Posterior cingulate gyrus (tissue), 11 donors: ENCODE data around the gene DOK6.
"Not testable (repeated sequence)": the region's sequence is repeated elsewhere in the genome, so short reads cannot be mapped to it uniquely, and the experiment has no call there.

Experiments
- DNase-seq, 10 donors: peaks; one replicate each; pipeline versions ENCODE4 v3.0.0 to v3.0.0-alpha.2; 2020 to 2021; ENCODE audit warnings: mixed read lengths in 3 of 10
- intact Hi-C: fragments of 100-400 bp; cut with DNase I; formaldehyde crosslinking; loops from one replicate; pipeline ENCODE4 v1.15.1; 2023

DOK6 gene

DNA sequence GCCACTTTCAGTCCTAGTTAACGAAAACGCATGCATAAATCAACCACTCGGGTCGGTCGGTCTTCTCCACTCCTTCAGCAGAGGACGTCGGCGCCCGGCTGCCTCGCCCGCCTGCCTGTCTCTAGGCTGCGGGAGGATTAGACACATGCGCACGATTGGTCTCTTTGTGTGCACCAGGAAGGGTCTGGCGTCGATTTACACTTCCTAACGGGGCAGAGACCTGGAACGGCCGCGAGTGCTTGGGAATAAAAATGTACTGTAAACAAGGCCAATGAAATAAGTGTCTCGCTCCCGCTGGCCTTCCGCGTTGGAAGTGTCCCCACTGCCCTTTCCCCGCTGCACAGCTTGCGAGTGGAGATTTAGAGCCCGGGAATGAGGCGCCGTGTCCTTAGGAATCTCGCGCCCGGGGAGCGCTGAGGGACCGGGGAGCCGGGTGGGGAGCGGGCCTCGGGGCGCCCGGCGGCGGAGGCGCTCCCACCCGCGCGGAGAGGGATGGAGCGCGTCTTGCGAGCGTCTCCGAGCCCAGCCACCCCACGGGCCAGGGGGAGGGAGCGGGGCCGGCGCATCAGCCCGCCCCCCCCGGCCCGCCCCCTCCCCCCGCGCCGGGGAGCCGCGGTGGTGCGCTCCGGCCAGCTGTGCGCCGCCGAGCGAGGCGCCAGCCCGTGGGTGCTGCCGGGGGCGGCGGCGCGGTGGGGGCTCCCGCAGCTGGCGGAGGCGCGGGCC is at the start of gene DOK6:
Gene DOK6 (plus strand): TSS at position 636 of the 723 bp plus-strand sequence.
- peak; percentile 42 to 94 (median 64) for DNase-seq
- intact Hi-C loops = no loop called here

DNA sequence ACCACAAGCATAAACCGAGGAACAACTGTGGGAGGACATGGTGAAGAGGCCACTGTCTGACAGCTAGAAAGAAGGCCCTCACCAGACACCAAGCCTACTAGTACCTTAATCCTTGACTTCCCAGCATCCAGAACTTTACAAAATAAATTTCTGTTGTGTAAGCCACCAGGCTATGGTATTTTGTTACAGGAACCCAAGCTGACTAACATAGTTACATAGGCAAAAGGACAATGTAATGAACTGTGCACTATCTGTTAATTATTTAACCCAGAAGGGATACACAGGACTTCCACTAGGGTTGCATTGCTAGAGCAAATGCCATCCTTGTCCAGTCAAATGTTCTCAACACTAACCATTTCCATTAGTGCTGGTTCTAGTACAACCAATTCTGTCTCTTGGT is 47.7 kb upstream of the DOK6 start:
- intact Hi-C loops = no loop called here

DNA sequence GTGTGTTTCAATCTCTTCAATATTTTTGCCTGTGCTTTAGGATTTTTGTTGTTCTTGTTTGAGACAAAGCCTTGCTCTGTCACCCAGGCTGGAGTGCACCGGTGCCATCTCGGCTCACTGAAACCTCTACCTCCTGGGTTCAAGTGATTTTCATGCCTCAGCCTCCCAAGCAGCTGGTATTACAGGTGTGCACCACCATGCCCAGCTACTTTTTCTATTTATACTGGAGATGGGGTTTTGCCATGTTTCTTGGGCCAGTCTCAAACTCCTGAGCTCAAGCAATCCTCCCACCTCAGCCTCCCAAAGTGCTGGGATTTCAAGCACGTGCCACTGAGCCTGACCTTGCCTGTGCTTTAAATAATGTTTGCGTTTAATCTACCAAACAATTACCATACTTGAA is 43.1 kb upstream of the DOK6 start:
- DNase-seq = no peak
- intact Hi-C loops = no loop called here

More for the DNA sequence above, 47.7 kb upstream of the DOK6 start:
- no peak for DNase-seq

DNA sequence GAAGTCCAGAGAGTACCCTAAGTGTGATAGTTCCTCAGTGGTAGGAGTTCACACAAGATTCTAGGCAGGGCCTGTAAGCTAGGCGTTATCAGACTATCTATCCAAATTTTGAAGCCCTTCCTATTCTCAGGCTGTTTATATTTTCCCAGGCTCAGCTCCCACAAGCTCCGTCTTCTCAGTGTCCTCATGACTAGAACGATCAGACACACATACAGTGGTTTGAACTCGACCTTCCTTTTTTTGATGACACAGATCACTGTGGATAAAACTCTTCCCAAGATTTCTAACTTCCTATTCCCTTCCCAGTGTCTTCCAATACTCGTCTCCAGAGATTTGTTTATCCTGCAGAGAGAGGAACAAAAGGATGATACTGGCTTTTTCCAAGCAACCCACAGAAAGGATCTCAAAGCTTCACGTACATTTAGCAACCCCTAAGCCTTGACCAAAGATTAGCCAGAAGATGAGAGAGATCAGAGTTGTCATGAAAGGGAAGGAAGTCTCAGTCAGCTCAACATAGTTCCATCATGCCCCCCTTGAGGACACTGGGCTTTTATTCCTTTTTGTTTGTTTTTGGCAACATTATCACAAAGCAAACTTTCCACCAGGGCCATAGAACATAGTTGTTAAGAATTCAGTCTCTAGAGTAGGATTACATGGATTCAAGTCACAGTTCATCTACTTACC is 42.3 kb upstream of the DOK6 start:
- no peak for DNase-seq
- intact Hi-C loops = no loop called here

DNA sequence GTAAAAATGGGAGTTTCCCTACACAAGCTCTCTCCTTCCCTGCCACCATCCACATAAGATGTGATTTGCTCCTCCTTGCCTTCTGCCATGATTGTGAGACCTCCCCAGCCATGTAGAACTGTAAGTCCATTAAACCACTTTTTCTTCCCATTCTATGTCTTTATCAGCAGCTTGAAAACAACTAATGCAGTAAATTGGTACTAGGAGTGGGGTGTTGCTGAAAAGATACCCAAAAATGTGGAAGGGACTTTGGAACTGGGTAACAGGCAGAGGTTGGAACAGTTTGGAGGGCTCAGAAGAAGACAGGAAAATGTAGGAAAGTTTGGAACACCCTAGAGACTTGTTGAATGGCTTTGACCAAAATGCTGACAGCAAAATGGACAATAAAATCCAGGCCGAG is 40.9 kb upstream of the DOK6 start:
- DNase-seq, intact Hi-C loops: not testable (repeated sequence)

DNA sequence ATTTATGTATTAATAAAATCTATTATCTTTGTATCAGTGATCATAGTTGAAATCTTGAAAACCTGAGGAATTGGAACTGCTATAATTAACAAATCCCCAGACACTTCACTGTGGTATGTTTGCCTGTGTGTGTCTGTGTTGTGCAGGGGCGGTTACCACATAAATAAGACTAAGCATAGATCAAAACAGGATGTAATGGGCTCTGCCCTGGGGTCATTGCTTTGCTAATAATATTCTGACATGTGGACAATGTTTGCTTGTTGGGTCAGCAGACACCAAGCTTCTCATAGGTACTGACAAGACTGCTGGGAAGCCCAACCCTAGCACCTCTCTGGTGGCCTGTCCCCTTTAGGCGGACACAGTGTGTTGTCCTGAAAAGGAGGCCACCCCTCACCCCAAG is 35.8 kb upstream of the DOK6 start:
- intact Hi-C loops = no loop called here
- no peak for DNase-seq

DNA sequence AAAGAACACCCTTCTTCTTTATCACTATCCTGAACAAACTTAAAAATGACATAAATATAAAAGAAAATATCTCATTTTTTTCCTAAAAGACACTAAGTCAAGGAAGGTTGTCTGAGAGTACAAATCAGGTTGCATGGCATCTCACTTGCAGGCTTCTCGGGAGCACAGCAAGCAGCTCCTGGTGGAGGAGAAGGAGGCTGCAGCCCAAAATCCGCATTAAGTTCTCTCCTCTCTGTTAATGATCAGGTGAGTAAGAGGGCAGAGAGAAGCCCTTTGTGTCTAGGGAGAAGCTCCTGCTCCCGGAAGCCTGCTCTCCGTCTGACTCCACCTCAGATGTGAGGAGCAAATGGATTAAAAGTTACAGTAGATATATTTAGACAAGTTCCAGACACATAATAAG is 35.0 kb upstream of the DOK6 start:
- intact Hi-C loops = no loop called here
- no peak for DNase-seq

DNA sequence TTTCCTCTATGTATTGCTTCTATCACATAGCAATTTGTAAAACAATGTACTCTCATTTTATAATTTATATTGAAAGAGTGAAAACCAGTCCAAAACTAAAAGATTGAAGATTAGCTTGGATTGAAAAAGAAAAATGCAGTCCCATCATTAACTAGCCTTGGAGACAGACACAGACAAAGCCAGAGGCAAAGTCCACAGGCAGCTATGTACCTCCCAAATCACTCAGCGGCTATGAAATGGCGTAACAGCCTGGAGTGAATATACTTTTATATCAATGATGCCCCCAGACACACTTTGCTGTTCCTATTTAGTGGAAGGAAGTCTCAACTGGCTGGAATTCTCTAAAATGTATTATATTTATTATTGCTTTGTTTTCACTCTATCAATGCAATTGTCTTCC is 33.6 kb upstream of the DOK6 start:
- intact Hi-C loops = no loop called here

DNA sequence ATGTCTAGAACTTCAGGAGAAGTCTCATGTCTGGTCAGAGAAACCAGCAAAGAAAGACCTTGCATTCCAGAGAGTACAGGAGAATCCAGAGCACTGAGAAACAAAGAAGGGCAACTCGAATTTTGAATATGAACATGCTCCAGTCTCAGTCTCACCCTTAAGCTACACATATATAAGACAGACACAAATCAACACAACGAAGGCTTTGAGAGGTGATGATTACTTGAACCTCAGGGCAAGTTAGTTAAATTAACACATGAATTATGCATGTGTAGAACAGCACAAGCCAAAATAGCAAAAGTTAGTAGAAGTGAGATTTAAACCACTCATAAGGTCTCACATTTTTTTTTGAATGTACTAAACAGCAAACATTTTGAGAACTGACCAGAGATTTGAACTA is 29.0 kb upstream of the DOK6 start:
- intact Hi-C loops = no loop called here
- DNase-seq = no peak

More for the DNA sequence above, 33.6 kb upstream of the DOK6 start:
- DNase-seq = no peak

DNA sequence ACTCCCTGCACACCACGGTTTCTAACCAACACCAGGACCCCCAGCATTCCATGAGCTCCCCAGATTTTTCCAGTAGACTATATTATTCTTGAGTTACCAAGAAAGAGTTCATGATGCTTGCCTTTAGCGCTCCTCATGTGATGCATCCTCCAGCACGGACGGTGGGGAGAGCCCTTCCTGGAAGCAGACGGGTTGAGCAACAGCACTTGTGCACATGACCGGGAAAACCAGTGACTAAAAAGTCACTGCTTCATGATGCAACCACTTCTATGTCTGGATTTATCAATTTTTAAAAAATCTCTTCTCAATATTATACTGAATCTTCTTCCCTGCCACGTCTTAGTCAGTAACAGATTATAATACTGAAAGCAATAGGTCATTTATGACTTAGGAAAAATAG is 20.4 kb upstream of the DOK6 start:
- DNase-seq = peak in 1 of 10 donors; percentile 40
- intact Hi-C loops = no loop called here

DNA sequence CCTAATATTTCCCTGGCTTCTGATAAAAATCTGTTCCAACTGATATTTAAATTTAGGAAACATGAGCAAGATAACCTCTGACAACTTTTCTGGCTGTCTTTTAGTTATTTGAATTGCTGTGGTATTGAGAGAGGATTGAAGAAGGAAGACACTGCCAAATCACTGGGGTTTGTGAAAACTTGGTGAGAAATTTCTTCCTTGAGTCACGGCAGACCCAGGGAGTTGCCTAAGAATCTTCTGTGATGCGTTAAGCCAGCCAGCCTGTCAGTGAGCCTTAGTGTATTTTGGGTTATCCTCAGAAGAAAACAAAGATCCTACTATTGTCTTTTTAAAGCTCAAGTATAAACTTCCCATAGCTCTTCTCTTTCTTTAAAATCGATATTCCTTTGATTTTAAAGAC is 17.5 kb upstream of the DOK6 start:
- no peak for DNase-seq
- intact Hi-C loops = no loop called here

DNA sequence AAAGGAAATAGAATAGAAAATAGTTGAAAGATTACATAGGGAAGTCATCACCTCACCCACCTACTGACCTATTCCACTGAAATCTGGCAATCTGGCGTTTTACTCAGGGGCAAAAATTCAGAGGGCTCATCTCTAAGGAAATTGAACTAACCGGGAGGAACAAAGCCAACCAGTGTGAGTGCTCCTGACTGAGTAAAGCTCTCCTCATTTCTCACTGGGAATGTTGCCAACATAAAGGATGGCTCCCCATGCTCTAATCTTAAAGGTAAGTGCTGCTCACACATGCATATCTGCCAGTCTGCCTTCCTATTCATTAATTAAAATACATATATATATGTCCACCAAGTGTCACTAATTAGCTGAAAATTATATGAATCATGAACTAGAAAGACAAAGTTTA is 13.5 kb upstream of the DOK6 start:
- no peak for DNase-seq
- intact Hi-C loops = no loop called here

DNA sequence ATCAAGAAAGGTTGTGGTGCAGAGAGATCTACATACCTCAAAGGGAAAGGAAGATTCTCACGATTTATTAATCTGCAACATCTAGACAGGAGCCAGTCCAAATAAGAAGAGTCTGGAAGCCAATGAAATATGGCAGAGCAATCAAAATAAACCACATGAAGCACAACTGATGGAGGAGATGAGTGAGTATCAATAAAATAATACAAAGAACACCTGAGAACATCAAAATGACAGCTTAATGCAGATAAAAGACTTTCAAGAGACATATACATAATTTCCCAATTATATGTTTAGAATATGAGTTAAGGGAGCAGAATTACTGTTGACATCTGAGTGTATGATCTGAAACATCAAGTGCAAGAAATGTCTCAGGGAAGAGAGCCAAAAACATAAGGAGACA is 12.5 kb upstream of the DOK6 start:
- intact Hi-C loops = no loop called here
- DNase-seq = no peak

DNA sequence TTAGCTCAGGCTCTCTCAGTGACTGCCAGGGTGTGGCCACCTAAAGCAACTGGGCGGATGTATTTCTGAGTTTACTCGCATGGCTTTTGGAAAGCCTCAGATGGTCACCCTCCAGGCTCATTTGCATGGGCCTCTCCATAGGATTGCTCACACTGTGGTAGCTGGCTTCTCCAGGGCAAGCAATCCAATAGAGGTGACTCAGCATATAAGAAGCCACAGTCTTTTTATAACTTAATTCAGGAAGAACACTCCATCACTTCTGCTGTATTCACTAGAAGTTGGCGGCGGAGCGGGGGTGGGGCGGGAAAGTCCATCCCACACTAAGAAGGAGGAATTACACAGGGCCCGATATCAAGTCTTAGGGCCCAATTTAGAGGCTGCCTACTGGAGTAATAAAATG is 3.6 kb upstream of the DOK6 start:
- intact Hi-C loops = no loop called here
- DNase-seq = peak in 1 of 10 donors; percentile 32

DNA sequence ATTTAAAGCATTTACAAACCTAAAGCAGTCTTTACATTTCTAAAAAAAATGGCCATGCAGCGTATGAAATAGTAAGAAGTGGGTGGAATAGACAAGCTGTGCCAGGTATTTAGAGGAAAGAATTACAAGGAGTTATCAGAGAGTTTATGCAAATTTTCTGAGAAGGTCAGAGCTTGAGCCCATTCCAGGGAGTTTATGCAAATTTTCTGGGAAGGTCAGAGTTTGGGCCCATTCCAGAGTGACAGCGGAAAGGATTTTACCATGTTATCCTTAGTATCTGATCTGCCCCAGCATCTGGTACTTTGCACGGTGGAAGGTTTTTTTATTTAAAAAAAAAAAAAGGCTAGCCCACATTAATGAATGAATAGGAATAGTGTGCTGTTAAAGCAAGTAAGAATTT is 1.4 kb upstream of the DOK6 start:
- no peak for DNase-seq
- intact Hi-C loops = no loop called here

DNA sequence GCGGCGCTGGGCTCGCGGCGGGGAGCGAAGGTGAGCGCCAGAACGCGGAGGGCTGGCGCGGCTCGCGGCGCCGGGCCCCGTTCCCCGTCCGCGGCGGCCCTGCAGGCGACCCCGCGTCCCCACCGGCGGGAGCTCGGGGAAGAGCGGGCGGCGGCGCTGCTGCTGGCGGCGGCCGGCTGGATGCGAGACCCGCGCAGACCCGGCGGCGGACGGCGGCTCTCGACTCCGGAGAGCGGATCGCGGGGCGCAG is 213 bp downstream of the DOK6 start:
- peak in 2 of 10 donors; percentile 17 to 90 for DNase-seq
- intact Hi-C loops = no loop called here

DNA sequence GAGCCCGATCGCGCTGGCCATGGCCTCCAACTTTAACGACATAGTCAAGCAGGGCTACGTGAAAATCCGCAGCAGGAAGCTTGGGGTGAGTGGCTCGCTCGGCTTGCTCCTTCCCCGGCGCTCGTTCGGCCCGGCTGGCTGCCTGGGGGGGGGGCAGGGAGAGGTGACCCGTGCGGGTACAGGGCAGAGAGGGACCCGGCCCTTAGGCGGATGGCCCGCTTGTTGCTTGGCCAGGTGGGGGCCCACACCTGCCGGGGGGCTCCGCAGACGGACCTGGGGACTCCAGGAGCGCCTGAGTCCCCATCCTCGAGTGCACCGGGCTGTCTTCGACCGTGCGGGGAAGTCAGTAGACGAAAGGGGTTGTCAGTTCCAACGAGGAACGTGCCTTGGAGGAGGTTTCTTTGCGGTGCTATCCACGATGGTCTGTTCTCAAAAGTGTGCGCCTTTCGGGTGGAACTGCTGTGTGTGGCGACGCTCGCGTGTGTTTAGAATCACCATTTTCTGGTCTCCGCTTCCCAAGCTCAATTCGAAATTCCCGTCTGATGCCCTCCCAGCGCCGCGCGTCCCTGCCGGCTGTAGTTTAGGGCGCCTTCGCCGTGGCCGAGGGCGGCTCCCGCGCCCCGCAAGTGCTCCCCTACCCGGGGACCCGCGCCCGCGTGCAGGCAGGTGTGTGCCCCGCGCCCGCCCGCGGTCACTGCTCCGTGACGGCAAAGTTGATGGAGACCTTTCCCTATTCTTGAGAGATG is 711 bp downstream of the DOK6 start:
- DNase-seq = peak in 8 of 10 donors; percentile 7 to 89 (median 27)
- intact Hi-C loops = no loop called here

DNA sequence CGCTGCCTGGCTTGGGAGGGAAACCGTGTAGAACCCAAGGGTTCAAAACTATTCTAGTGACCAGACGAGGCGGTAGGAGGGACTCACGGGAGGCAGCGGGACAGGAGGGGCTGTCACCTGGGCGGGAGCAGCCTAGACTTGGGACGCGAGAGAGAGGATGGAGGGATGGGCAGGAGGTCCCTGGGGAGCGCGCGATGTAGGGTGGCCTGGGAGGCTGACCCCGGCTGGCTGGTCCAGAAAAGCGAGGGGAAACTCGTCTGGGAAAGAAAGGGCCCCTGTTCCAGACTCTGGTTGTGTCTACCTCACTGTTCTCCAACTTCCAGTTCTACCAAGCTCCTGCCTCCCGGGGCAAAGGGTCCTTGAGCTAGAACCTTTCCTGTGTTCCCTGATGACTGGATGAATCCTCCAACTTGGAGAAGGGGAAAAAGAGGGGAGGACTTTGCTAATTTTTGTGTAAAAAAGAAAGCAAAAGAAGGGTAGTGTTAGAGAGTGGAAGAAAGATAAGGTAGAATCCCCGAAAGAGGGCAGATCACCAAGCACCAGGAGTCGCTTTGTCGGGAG is 1.4 kb downstream of the DOK6 start:
- intact Hi-C loops = no loop called here
- peak in 5 of 10 donors; percentile 10 to 76 (median 67) for DNase-seq

DNA sequence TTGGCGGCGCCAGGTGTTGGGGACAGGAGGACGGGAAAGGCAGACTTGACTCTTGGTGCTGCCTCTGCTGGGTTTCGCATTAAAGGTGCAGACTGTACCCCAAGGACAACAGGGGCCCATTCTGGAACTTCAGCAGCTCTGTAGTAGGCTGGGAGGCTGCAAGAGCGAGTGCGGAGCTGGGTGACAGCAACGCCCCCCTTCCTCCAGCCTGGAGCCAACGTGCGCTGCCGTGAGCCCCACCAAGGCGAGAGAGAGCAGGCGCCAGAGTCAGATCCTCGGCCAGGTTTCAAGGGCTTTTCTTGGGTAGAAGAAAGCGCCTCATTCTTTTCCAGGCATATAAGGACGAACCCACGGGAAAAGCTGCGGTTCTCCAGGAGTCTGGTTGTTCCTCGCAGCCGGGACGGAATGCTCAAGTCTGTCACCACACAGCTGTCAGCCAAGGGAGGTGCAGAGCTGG is 1.9 kb downstream of the DOK6 start:
- peak in 7 of 10 donors; percentile 11 to 88 (median 32) for DNase-seq
- intact Hi-C loops = no loop called here

DNA sequence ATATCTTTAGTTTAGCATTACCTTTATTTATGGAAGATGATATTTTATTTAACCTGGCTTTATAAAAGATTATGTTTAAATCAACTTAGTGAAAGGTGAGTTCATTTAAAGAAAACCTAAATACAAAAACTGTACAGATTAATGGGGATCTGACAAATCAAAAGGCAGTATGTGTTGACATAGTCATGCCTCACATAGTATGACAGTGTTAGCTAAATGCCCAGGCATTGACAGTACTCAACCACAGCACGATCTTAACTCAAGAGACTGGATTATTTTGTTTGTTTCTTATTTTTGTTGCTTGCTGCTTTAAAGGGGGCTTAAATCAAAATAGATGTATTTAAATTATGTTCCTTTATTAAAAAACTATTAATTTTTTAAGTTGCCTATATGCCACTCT is 7.8 kb downstream of the DOK6 start:
- intact Hi-C loops = no loop called here

DNA sequence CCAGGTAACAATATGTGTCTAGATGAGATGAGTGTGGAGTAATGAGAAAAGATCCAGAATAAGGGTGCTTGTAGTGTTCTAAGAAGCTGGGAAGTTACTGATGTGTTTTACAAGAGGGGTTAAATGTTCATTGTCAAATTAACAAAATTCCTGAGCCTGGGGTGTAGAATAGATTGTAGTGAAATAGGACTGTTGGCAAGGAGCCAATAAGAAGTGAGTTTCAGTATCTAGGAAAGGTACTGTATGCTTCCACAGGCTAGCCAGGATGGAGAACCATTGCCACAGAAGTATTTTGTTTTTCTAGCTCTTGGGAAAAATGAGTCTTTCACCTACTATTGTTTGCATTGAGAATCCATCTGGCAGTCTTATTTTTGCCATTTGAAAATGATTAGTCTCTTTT is 10.5 kb downstream of the DOK6 start:
- intact Hi-C loops = no loop called here
- DNase-seq = no peak

More for the DNA sequence above, 7.8 kb downstream of the DOK6 start:
- no peak for DNase-seq
